CD4-positive, alpha-beta T cell (primary cell): ENCODE results near the gene GALNT11. TPM values are rescaled to one million over a fixed set of nuclear protein-coding genes. Genes with fewer than 3 reads are reported as not detected.

ENCODE experiments used
- ATAC-seq: fragments of 200-7000 bp; cut with Tn5 transposase; one replicate; pipeline ENCODE4 v1.10.0; 2022; ENCODE audit warnings: mild to moderate bottlenecking; ENCODE audit not compliant: poor library complexity
- CTCF ChIA-PET: fragments of 350-600 bp; sonication (Branson Sonifier 250); formaldehyde crosslinking; loops from one replicate; lab custom pipeline; 2021; ENCODE audit warnings: antibody characterized with exemption, inconsistent platforms; lab: Charles Lee
- POLR2A ChIA-PET: fragments of 350-600 bp; sonication (Branson Sonifier 250); formaldehyde crosslinking; loops from one replicate; lab custom pipeline; 2021; ENCODE audit warnings: antibody characterized with exemption, inconsistent platforms; lab: Charles Lee
- DNase-seq, 14 experiments: peaks; one replicate each; pipeline ENCODE4 v3.0.0-alpha.2; 2013 to 2020; ENCODE audit warnings: mixed read lengths in 2 of 14
- H3K27ac ChIP-seq, 2 donors: one replicate each; pipeline versions ENCODE4 v1.5.1 to v1.7.0; 2013; ENCODE audit warnings: low read length in 2 of 2, low read depth in 1 of 2, mild to moderate bottlenecking in 1 of 2
- H3K27me3 ChIP-seq, 2 experiments: 1 replicate in 1 of 2; 2 replicates in 1 of 2; pipeline versions ENCODE4 v1.6.1 to v1.7.0; 2013; ENCODE audit warnings: low read length in 2 of 2, control low read depth in 1 of 2, mild to moderate bottlenecking in 1 of 2, moderate library complexity in 1 of 2; ENCODE audit not compliant: insufficient read depth in 2 of 2, control insufficient read depth in 1 of 2
- H3K36me3 ChIP-seq: one replicate; pipeline ENCODE4 v1.6.1; 2013; ENCODE audit warnings: low read length, control low read depth; ENCODE audit not compliant: insufficient read depth
- H3K4me1 ChIP-seq: one replicate; pipeline ENCODE4 v1.6.1; 2013; ENCODE audit warnings: low read length, control low read depth; ENCODE audit not compliant: insufficient read depth
- H3K4me3 ChIP-seq: one replicate; pipeline ENCODE4 v1.5.1; 2013; ENCODE audit warnings: mild to moderate bottlenecking, low read length, moderate library complexity
- H3K9me3 ChIP-seq, 2 experiments: 1 replicate in 1 of 2; 2 replicates in 1 of 2; pipeline versions ENCODE4 v1.6.1 to v1.7.0; 2013; ENCODE audit warnings: low read length in 2 of 2, mild to moderate bottlenecking in 2 of 2, control low read depth in 1 of 2, moderate library complexity in 1 of 2; ENCODE audit not compliant: control insufficient read depth in 1 of 2, insufficient read depth in 1 of 2
- H3K27ac Mint-ChIP-seq: one replicate; pipeline ENCODE4 v1.8.0; 2020; ENCODE audit warnings: mixed read lengths
- H3K27me3 Mint-ChIP-seq: one replicate; pipeline ENCODE4 v1.8.0; 2021; ENCODE audit warnings: mixed read lengths
- H3K36me3 Mint-ChIP-seq: one replicate; pipeline ENCODE4 v1.8.0; 2021; ENCODE audit warnings: low read depth, mixed read lengths
- H3K4me1 Mint-ChIP-seq: one replicate; pipeline ENCODE4 v1.8.0; 2021; ENCODE audit warnings: low read depth, mixed read lengths
- H3K4me3 Mint-ChIP-seq: one replicate; pipeline ENCODE4 v1.8.0; 2020; ENCODE audit warnings: mild to moderate bottlenecking, mixed read lengths
- H3K9me3 Mint-ChIP-seq: one replicate; pipeline ENCODE4 v1.8.0; 2020; ENCODE audit warnings: mixed read lengths
- CTCF ChIP-seq: fragments of 200-600 bp; IDR thresholded peaks from one replicate; pipeline ENCODE4 v1.8.0; 2022; ENCODE audit warnings: antibody characterized with exemption, mild to moderate bottlenecking
- intact Hi-C, 2 experiments: fragments of 100-400 bp; cut with DNase I in 1 of 2; cut with micrococcal nuclease in 1 of 2; formaldehyde crosslinking; loops; one replicate each; pipeline versions ENCODE4 v1.15.1 to v1.9.0; 2023 to 2025; cut with DNase I, micrococcal nuclease
- total RNA-seq, 174 experiments: library from RNA in 2 of 174; stranded (reverse) in 2 of 174; gene quantifications; one replicate each; pipeline ENCODE4 v1.2.3 and lab custom pipeline; 2021 to 2026

The GALNT11 gene
- total RNA-seq, 2 experiments from 2014 or later = 20.7 to 22.2 TPM

- TF ChIP-seq CTCF = no peak
- no peaks in the 10 kb centered on the region for H3K36me3 ChIP-seq
- POLR2A ChIA-PET = no interaction called here
- no peaks in the 10 kb centered on the region for H3K9me3 Mint-ChIP-seq
- H3K27me3 Mint-ChIP-seq = peaks cover 10% of the 10 kb centered on the region
- intact Hi-C loops = no loop called here
- no peaks in the 10 kb centered on the region for H3K4me1 Mint-ChIP-seq
- H3K4me1 ChIP-seq = no peaks in the 10 kb centered on the region
- no peak overlapping the region for H3K27ac Mint-ChIP-seq
- H3K27me3 ChIP-seq = no peaks in the 10 kb centered on the region
- no peak overlapping the region for H3K27ac ChIP-seq
- H3K36me3 Mint-ChIP-seq = no peaks in the 10 kb centered on the region
- ATAC-seq (no peak), DNase-seq (no peak)
- no peaks in the 10 kb centered on the region for H3K9me3 ChIP-seq
- no peak overlapping the region for H3K4me3 Mint-ChIP-seq
- CTCF ChIA-PET = no interaction called here
- no peak overlapping the region for H3K4me3 ChIP-seq
These were observed 42.7 kb upstream of the GALNT11 start for GRCh38 chr7:151982806-151983205.

GRCh38 chr7:151984612-151985011 is 40.9 kb upstream of the GALNT11 start:
- TF ChIP-seq CTCF = no peak
- POLR2A ChIA-PET = no interaction called here
- no peaks in the 10 kb centered on the region for H3K4me1 Mint-ChIP-seq
- no peak overlapping the region for H3K27ac Mint-ChIP-seq
- H3K4me1 ChIP-seq = no peaks in the 10 kb centered on the region
- H3K36me3 Mint-ChIP-seq = no peaks in the 10 kb centered on the region
- CTCF ChIA-PET = no interaction called here
- peaks cover 0 to 4% of the 10 kb centered on the region in 2 experiments for H3K27me3 ChIP-seq
- no peak overlapping the region for H3K4me3 ChIP-seq
- H3K27me3 Mint-ChIP-seq = peaks cover 17% of the 10 kb centered on the region
- no peaks in the 10 kb centered on the region for H3K36me3 ChIP-seq
- ATAC-seq (no peak), DNase-seq (no peak)
- no peaks in the 10 kb centered on the region for H3K9me3 Mint-ChIP-seq
- H3K4me3 Mint-ChIP-seq = no peak overlapping the region
- intact Hi-C loops = no loop called here
- no peaks in the 10 kb centered on the region for H3K9me3 ChIP-seq
- no peak overlapping the region for H3K27ac ChIP-seq

GRCh38 chr7:151987748-151988529 is 37.5 kb upstream of the GALNT11 start:
- Mint-ChIP-seq H3K4me1 (peaks cover 6% of the 10 kb centered on the region), H3K27me3 (peaks cover 44% of the 10 kb centered on the region), H3K4me3 (no peak overlapping the region), H3K36me3 (no peaks in the 10 kb centered on the region), H3K9me3 (no peaks in the 10 kb centered on the region), H3K27ac (no peak overlapping the region)
- ChIA-PET POLR2A (no interaction called here), CTCF (no interaction called here)
- intact Hi-C loops = no loop called here
- Histone ChIP-seq H3K36me3 (no peaks in the 10 kb centered on the region), H3K27ac (no peak overlapping the region), H3K27me3 (peaks cover 0 to 7% of the 10 kb centered on the region in 2 experiments), H3K4me1 (peaks cover 4% of the 10 kb centered on the region), H3K4me3 (no peak overlapping the region), H3K9me3 (no peaks in the 10 kb centered on the region)
- no peak for DNase-seq
- ATAC-seq = no peak
- no peak for TF ChIP-seq CTCF
